Body of pancreas (tissue), 4 donors: ENCODE results near the gene LRRC73. TPM values are rescaled to one million over a fixed set of nuclear protein-coding genes. Genes with fewer than 3 reads are reported as not detected.
A peak's percentile ranks its signal among the peaks of the same experiment; 100 is the strongest.

Experiments used
- ATAC-seq: fragments of 150-250 bp; one replicate; pipeline ENCODE4 v1.9.1; 2016
- DNase-seq, 4 donors: peaks; one replicate each; pipeline ENCODE4 v3.0.0-alpha.2; 2019
- H3K27ac ChIP-seq, 4 donors: fragments of 200-600 bp; sonication (generic); 1 replicate in 3 of 4; 2 replicates in 1 of 4; pipeline versions ENCODE4 v1.5.1 to v1.6.1; 2016 to 2019; ENCODE audit warnings: mild to moderate bottlenecking in 1 of 4, mixed read lengths in 1 of 4, moderate library complexity in 1 of 4
- H3K27me3 ChIP-seq, 2 donors: fragments of 200-600 bp; sonication (generic); one replicate each; pipeline ENCODE4 v1.6.0; 2016; ENCODE audit warnings: mild to moderate bottlenecking in 1 of 2
- H3K36me3 ChIP-seq, 2 donors: fragments of 200-600 bp; sonication (generic); replicated peaks in 1 of 2; 2 replicates each; pipeline ENCODE4 v1.5.1; 2016; ENCODE audit warnings: low read depth in 2 of 2; ENCODE audit not compliant: insufficient read depth in 1 of 2
- H3K4me1 ChIP-seq: fragments of 200-600 bp; sonication (generic); one replicate; pipeline ENCODE4 v1.6.0; 2016
- H3K4me3 ChIP-seq, 2 donors: fragments of 200-600 bp; sonication (generic); 1 replicate in 1 of 2; 2 replicates in 1 of 2; pipeline ENCODE4 v1.5.1; 2016 to 2019
- H3K9me3 ChIP-seq, 3 donors: fragments of 200-600 bp; sonication (generic); 1 replicate in 2 of 3; 2 replicates in 1 of 3; pipeline ENCODE4 v1.5.1; 2016
- POLR2A ChIP-seq, 3 donors: fragments of 450-650 bp; IDR thresholded peaks; one replicate each; pipeline ENCODE4 v1.6.1; 2016; ENCODE audit warnings: antibody characterized with exemption in 3 of 3, mild to moderate bottlenecking in 2 of 3
- WGBS, 2 donors: methylation state at CpG; one replicate each; pipeline ENCODE4 v1.1.5; 2017; 5-methylcytosine and 5-hydroxymethylcytosine counted together
- intact Hi-C: fragments of 100-400 bp; cut with DNase I; formaldehyde crosslinking; loops from one replicate; pipeline ENCODE4 v1.15.1; 2023
- total RNA-seq, 2 donors: library from RNA; depleted of rRNA; stranded (reverse); fragments of >200 nt; gene quantifications; one replicate each; pipeline ENCODE4 v1.1.0, GENCODE V29; 2016
- TF ChIP-seq, protein P1 (sequence below), 7 experiments: fragments of 450-650 bp in 4 of 7; fragments of 200-600 bp in 3 of 7; sonication (generic) in 3 of 7; IDR thresholded peaks; one replicate each; pipeline ENCODE4 v1.5.1; 2016 to 2019; ENCODE audit warnings: antibody characterized with exemption in 7 of 7

Gene LRRC73
- total RNA-seq, 2 donors from 2014 or later, result not detected

DNA sequence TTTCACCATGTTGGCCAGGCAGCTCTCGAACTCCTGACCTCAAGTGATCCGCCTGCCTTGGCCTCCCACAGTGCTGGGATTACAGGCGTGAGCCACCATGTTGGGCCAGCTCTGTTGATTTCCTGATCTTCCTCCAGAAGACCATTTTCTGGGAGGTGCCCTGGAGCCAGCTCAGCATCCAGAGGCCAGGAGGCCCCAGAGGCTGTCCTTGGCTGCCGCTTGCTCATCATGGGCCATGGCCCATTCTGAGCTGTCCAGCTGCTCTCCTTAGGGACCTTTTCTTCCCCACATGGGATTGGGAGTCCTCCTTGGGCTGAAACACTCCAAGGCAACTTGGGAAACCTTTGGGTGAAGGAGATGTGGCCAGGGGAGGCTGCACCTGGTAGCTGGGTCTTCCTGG is 15.4 kb downstream of the LRRC73 start:
- Histone ChIP-seq H3K27me3 (no peaks in the 10 kb centered on the region), H3K4me1 (peaks cover 12% of the 10 kb centered on the region), H3K9me3 (no peaks in the 10 kb centered on the region), H3K4me3 (no peak overlapping the region), H3K27ac (no peak overlapping the region), H3K36me3 (peaks cover 0 to 6% of the 10 kb centered on the region in 2 donors)
- ATAC-seq, result no peak
- no peak for TF ChIP-seq POLR2A (IDR thresholded peaks at IDR 0.05)
- TF ChIP-seq, protein P1, sequence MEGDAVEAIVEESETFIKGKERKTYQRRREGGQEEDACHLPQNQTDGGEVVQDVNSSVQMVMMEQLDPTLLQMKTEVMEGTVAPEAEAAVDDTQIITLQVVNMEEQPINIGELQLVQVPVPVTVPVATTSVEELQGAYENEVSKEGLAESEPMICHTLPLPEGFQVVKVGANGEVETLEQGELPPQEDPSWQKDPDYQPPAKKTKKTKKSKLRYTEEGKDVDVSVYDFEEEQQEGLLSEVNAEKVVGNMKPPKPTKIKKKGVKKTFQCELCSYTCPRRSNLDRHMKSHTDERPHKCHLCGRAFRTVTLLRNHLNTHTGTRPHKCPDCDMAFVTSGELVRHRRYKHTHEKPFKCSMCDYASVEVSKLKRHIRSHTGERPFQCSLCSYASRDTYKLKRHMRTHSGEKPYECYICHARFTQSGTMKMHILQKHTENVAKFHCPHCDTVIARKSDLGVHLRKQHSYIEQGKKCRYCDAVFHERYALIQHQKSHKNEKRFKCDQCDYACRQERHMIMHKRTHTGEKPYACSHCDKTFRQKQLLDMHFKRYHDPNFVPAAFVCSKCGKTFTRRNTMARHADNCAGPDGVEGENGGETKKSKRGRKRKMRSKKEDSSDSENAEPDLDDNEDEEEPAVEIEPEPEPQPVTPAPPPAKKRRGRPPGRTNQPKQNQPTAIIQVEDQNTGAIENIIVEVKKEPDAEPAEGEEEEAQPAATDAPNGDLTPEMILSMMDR (IDR thresholded peaks at IDR 0.05), result no peak
- intact Hi-C loops, result no loop called here
- no peak for DNase-seq
- 98 to 100% methylated on average over 1 to 4 of the region's 4 CpGs for WGBS, 2 donors

DNA sequence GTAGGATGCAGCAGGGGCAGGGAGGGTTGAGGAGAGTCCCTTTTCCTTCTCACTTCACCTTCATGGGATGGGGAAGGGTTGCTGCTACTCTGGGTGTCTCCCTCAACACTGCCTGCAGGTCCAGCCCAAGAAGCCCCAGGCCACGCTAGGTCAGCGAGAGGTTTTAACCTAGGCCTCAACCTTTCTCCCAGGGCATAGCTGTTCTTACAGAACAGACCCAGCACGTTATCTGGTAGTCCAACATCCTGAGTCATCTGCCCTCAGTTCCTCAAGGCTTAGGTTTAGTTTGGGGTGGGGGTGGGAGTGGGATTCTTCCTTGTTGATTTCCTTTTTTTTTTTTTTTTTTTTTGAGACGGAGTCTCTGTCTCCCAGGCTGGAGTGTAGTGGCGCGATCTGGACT is 15.8 kb downstream of the LRRC73 start:
- H3K4me1 ChIP-seq, result peaks cover 12% of the 10 kb centered on the region
- WGBS, 2 donors, result 86 to 96% methylated on average over 6 of the region's 6 CpGs
- no peak overlapping the region for H3K27ac ChIP-seq

DNA sequence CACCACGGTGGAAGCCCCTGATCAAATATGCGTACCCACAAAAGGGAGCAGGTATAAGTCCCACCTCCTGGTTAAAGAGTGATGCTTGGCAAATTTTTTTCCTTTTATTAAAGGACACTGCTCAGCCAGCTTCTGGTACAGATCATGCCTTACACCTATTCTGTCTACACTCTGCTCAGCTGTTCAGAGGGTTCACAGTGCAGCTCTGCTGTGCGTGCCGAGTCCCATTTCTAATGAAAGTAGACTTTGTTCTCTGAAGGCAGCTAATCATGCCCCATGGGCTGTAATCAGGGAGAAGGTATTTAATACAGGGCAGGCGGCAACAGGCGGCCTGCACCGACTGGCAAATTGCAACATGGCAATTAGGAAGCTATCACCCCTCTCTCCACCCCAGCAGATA is 16.3 kb downstream of the LRRC73 start:
- Histone ChIP-seq H3K9me3 (no peaks in the 10 kb centered on the region), H3K4me3 (no peak overlapping the region), H3K36me3 (peaks cover 0 to 2% of the 10 kb centered on the region in 2 donors), H3K4me1 (peaks cover 12% of the 10 kb centered on the region), H3K27ac (no peak overlapping the region), H3K27me3 (no peaks in the 10 kb centered on the region)
- intact Hi-C loops, result no loop called here
- TF ChIP-seq, protein P1 (IDR thresholded peaks at IDR 0.05), result no peak
- TF ChIP-seq POLR2A (IDR thresholded peaks at IDR 0.05), result no peak
- WGBS, 2 donors, result 67 to 73% methylated on average over 7 of the region's 7 CpGs
- ATAC-seq (peak; percentile 36), DNase-seq (no peak)

More for the DNA sequence above, 15.8 kb downstream of the LRRC73 start:
- H3K4me3 ChIP-seq, result no peak overlapping the region
- intact Hi-C loops, result no loop called here
- TF ChIP-seq, protein P1 (IDR thresholded peaks at IDR 0.05), result no peak
- TF ChIP-seq POLR2A (IDR thresholded peaks at IDR 0.05), result no peak
- H3K36me3 ChIP-seq, result peaks cover 0 to 2% of the 10 kb centered on the region in 2 donors
- H3K9me3 ChIP-seq, result no peaks in the 10 kb centered on the region
- H3K27me3 ChIP-seq, result no peaks in the 10 kb centered on the region
- ATAC-seq, result no peak
- no peak for DNase-seq

DNA sequence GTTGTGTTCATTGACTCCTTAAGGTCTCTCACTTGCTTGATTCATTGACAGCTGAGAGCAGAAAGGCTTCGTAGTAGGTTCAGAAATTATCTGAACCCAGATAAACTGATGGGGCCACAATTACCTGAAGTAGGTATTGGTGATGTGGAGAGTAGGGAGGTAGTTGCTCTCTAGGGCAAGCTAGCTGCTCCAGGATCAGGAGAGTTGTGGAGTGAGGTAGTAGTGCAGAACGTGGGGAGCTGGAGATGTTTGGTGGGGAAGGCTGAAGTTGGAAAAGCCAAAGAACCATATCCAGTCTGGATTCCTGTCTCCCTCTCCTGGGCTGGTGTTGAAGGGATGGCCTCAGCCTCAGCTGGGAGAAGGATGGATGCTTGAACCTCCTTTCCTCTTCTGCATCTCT is 16.9 kb downstream of the LRRC73 start:
- ATAC-seq (no peak), DNase-seq (no peak)
- no peak for TF ChIP-seq POLR2A (IDR thresholded peaks at IDR 0.05)
- TF ChIP-seq, protein P1 (IDR thresholded peaks at IDR 0.05), result no peak
- intact Hi-C loops, result no loop called here
- Histone ChIP-seq H3K4me3 (no peak overlapping the region), H3K9me3 (no peaks in the 10 kb centered on the region), H3K27me3 (no peaks in the 10 kb centered on the region), H3K4me1 (peaks cover 12% of the 10 kb centered on the region), H3K27ac (no peak overlapping the region), H3K36me3 (peaks cover 0 to 2% of the 10 kb centered on the region in 2 donors)
- 70 to 80% methylated on average over 2 of the region's 2 CpGs for WGBS, 2 donors

DNA sequence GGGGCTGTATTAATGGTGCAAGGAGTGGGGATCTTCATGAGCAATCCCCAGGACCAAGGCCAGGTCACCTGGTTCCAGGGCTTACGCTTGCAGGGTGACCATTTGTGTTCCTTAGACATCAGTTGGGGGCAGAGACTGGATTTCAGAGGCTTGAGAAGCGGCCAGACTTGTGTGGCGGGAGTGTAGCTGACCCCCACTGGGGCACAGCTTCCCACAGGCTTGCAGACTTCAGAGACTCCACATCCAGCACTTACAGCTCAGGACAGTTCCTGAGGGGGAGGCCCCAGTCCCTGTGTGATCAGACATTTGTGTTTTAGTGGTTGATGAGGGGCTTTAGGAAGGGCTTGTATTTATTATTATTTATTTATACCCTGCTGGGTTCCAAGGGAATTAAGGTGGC is 17.5 kb downstream of the LRRC73 start:
- ATAC-seq (no peak), DNase-seq (no peak)
- intact Hi-C loops, result no loop called here
- Histone ChIP-seq H3K4me3 (no peak overlapping the region), H3K4me1 (peaks cover 12% of the 10 kb centered on the region), H3K9me3 (no peaks in the 10 kb centered on the region), H3K36me3 (peaks cover 0 to 2% of the 10 kb centered on the region in 2 donors), H3K27me3 (no peaks in the 10 kb centered on the region), H3K27ac (no peak overlapping the region)
- 91 to 100% methylated on average over 2 to 3 of the region's 3 CpGs for WGBS, 2 donors
- TF ChIP-seq POLR2A (IDR thresholded peaks at IDR 0.05), result no peak
- TF ChIP-seq, protein P1 (IDR thresholded peaks at IDR 0.05), result no peak
